ENCODE measurements around the gene LRRC8D.
A peak's percentile ranks its signal among the peaks of the same experiment; 100 is the strongest.

The LRRC8D gene

DNA sequence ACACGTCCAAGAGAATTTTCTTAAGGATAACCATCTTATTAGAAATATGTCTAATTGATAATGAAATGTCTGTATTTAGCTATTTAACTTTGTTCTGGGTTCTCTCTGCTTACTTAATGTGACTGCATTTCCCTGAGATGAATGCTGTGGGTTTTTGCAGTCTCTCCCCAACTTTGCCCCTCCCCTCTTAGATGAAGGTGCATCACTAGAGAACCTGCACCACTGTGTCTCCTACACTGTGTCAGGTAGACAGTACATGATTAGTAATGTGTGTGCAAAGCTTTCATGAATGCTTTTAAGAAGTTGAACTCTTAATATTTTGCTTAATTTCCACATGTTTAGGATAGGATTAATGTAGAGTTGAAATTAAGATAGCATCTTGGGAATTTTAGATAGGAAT lies 51.7 kb downstream of the LRRC8D start:
- DNase-seq: peak; percentile 13

DNA sequence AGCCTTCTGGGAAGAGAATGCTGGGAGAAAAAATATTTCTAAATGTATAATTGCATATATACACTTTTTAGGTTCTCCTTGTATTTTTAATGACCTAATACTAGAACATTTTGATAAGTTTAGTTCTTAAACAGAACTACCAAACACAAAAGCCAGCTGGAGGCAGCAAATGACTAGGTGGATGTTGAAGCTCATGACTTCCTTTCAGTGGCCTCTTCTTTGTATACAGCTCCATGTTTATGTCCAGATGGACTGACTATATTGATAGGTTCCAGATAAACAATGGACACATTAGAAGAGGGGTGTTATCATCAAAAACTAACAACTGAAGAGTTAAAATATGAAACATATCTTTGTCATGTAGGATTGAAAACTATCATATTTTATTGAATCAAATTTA lies 52.5 kb downstream of the LRRC8D start:
- DNase-seq: no peak

DNA sequence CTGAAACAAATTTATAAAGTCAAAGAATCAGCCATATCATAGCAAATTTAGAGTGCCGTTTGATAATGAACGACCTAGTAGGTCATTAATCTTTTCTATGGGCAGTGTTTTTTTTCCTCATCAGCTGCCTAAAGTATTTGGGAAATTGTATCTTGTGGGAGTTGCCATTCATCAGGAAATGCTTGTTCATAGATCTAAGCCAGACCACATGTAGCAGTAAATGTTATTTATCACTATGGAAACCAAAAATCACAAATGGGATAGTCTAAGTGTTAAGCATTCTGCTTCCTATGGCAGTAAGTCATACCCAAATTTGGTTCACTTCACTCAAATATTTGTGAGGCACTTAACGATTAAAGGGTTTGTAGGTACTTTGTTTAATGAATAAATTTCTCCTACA lies 52.9 kb downstream of the LRRC8D start:
- DNase-seq: no peak

DNA sequence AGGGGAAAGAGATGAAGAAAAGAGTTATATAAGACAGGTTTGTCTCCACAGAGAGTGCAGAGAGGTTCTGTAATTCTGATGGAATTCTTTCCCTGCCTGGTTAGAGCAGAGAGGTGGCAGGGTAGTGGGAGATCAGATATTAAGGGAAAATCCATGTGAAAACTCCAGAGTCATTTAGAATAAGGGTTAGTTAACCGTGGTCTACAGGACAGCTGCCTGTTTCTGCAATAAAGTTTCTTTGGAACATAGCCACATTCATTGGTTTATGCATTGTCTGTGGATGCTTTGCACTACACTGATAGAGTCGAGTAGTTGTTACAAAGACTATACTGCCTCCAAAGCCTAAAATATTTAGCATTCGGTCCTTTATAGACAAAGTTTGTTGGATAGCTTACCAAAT lies 55.6 kb downstream of the LRRC8D start:
- DNase-seq: no peak

DNA sequence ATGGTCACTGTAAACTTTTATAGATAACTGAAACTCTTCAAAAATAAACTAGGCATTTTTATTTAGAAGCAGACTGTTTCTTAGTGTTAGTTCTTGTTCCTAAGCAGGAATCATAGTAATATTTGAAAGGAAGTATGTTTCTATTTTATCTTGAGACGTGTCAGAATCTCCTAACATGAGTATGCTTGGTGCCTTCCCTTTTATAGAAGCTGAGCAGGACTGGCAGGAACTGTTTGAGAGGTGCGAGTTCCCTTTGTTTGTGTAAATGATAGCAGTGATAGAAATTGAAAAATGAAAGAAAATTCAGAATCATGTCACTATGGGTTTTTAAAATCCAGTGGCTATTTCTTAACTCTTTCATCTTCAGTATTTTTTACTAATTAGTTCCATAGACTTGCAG lies 56.9 kb downstream of the LRRC8D start:
- DNase-seq: no peak

DNA sequence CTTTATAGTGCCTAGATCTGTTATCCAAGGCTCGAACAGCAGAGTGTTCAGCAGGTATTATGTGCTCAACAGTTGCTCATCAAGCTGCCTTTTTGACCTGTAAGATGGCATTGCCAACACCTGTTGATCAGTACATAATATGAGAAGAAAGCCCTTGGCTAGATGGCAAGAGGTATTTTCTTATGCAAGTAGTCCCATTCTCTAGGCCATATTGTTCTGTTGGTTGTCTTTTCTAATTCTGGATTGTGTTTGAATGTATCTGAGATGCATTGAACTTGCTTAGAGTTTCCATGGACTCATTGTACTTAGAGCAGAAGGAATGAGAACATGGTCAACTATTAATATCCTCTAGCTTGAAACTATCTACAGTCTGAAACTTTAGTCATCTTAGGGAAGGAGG lies 57.4 kb downstream of the LRRC8D start:
- DNase-seq: no peak

DNA sequence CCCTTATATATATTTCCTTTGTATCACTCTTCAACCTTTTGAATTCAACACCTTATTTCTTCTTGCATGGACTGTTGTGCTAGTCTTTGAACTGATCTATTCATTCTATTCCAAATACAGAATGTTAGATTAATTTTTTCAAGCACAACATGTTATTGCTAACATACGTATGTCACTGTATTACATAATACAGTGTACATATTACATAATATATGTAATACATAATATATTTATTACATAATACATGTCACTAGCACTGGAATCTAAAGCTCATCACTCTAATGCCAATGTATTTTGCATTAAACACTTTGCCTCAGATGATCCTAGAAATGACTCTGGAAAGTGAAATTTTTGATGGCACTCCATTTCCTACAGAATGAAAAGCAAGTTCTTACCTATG lies 59.8 kb downstream of the LRRC8D start:
- no peak for DNase-seq

DNA sequence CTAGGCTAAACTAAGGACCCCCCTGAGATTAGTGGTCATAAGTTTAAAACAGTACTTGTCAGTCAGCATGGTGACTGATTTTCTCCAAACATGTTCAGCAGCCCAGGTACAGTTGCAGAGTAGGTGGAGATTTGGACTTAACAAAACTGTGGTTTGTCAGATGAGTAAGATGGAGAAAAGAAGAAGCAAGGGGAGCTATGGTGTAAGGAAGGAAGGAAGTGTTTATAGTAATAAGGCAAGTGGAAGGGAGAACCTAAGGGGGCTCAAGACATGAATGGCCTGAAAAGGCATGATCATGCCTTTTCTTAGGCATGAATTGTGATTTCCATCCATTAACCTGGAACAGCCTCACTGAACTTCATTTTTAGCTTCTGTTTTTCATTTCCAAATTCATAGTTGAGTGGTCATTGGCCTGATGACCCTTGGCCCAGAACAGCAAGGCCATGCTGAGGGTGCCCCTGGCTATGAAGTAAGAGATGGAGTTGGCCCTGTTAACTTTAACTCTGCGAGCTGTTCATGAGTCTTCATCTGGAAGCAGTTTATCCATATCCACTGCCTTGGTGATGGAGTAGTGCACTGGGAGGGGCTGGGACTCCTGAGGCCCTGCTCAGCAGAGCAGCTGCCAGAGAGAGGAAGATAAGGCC lies 60.7 kb downstream of the LRRC8D start:
- DNase-seq: no peak

DNA sequence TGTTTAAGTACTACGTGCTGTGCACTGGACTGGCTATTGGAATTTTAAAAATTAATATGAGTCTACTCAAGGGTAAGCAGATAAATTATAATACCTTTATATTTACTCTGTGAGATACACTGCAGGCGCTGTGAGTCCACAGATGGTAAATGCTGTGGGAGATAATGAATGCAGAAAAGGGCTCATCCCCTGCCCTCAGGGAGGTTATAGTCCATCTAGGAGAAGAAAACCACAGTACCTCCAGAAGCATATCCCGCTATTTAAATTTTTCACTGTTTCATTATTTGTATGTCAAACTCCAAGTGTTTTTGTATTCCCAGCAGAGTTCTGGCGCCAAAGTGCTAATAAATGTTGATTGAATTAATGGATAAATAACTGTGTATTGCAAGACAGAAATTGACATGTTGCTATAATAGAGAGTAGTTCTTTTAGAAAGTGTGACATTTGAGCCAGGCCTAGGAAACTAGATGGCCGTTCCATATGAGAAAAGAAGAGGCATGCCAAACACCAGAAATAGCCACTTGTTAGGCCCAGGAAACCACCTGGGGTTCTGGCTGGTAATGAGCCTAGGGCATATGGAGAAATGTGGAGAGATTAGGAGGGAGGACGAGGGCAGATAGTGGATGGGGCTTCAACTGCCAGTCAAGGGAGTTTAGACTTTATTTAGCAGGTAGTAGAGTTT lies 61.7 kb downstream of the LRRC8D start:
- no peak for DNase-seq

DNA sequence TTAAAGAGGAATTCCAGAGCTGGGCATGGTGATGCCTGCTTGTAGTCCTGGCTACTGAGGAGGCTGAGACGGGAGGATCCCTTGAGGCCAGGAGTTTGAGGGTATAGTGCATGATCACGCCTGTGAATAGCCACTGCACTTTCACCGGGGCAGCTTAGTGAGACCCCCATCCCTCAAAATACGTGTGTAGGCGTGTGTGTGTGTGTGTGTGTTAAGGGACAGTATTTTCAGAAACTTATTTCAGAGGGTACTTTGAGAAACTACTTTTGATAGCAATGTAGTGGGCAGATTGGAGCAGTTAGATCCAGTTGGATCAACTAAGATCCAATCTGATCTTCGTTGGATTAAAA lies 62.2 kb downstream of the LRRC8D start:
- DNase-seq: no peak

DNA sequence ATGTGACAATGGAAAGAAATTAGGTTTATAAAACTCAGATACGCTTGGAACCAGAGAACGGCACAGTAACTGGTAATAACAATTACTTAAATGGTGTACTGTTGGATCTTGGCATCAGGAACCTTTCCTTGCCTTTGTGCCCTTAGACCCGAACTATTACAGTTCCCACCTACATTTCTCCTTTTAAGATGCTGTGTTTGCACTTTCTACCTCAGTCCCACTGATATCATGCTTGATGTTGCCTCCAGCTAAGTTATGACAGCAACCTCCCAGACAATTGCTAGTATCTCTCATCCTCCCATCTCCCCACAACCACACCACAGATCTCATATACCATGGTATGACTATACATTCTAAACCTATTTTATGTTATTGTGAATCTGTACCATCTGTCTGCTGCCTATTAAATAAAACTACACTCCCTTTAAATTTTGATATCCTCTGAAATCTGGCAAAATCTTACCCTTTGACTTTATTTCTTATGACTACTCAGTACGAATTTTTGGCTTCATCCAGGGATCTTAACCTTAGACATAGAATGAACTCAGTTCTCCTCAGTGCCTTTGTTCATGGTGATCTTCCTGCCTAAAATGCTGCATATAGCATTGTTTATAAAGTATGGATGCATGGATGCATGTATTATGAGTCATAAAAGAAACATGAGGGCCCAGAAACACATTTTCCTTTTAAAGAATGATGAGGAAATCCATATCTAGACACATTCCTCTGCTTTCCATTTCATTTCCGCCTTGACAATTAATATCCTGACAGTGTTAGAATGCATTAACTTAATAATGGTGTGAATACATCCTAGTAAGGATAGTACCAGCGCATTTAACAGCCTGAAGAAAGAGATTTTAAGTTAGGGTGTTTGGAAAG lies 64.1 kb downstream of the LRRC8D start:
- DNase-seq: no peak

DNA sequence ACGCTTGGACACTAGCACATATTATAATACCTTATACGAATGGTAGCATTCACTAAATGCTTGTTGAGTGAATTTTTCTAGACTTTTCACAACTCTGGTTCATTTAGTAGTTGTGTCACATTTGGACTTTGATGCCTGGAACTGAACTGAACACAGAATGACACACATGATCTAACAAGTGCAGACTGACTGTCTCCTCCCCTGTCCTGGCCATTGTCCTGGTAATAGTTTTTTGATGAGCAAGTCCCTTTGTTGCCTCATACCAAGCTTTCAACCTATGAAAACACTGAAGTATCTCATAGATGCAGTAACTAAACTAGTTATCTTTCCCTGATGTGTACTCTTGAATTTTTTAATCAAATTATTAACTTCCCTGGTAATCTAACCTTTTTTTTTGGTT lies 66.4 kb downstream of the LRRC8D start:
- DNase-seq: no peak

DNA sequence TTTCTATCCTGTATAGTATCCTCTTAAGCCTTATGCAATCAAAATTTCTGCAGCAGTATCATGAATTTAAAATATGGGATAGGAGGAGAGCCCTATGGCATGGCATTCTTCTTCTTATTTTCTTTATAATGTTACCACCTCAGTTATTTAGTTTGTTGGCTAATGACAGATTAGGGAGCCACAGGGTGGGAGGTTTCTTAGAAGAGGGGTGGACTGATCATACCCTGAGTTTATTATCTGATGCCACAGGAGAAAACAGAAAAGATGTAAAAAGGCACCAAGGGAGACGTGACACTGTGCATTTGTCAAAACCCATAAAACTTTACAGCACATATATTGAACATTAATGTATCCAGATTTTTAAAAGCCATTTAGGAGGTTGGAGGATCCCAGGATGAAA lies 66.9 kb downstream of the LRRC8D start:
- no peak for DNase-seq

DNA sequence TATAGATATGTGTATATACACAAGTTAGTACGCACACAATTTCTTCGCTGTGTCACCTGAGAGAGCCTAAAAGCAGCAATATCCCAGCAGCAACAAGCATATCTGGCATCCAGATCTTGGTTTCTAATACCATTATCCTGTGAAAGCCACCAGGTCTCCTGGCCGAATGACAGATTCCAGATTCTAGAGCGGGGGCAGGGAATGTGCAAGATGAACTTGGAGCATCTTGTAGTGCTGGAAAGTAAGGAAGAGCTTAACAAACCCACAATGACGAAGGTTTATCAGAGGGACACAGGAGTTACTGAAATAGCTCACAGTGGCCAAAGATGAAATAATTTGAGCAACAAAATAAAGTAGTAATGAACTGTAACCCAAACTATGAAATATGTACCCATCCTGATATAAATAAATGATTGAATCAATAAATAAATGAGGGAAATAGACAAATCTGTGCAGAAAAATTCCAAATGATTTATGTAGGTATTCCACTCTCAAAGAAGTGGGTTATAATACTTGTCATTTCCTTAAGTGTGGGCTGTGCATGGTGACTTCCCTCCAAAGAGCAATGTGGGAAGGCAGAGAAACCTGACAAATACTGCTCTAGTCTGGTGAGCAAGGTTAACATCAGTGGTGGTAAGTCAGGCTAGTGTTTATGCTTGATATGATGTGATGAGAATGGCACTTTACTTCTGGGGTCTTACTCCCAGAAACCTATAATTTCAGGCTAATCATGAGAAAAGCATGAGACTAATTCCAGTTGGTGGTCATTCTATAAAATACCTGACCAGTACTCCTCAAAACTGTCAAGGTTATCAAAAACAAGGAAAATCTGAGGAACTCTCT lies 67.9 kb downstream of the LRRC8D start:
- DNase-seq: no peak

DNA sequence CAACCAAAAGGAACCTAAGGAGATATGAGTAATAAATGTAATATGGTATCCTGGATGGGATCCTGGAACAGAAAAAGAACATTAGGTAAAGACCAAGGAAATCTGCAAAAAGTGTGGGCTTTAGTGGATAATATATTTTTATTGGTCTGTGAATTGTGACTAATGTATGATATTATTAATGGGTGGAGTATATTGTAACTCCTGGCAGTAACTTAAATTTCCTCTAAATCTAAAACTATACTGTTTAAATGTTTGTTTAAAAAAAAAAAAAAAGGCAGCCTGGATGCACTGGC lies 68.4 kb downstream of the LRRC8D start:
- DNase-seq: no peak

DNA sequence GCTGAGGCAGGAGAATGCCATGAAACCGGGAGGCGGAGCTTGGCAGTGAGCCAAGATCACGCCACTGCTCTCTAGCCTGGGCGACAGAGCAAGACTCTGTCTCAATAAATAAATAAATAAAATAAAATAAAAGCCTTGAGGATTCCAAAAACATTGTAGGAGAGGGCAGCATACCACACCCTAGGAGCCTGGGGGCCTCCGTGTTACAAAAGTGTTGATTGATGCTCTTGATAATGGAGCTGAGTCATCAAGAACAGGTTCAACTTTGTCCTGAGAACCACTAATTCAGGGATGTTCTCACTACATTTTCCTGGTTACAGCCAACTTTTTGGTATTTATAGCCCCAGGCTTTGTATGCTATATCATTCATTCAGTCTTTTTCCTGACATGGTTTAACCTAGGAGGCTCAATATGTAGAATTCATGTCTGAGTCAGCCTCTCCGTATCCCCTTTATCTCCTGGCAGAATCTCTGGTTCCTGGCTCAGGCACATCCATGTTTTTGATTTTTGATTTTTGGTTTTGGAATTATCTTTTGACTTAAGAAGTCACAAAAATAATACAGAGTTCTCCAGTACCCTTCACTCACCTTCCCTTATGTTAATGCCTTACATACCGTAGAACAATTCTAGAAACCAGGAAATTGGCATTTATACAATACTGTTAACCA lies 69.4 kb downstream of the LRRC8D start:
- DNase-seq: no peak

DNA sequence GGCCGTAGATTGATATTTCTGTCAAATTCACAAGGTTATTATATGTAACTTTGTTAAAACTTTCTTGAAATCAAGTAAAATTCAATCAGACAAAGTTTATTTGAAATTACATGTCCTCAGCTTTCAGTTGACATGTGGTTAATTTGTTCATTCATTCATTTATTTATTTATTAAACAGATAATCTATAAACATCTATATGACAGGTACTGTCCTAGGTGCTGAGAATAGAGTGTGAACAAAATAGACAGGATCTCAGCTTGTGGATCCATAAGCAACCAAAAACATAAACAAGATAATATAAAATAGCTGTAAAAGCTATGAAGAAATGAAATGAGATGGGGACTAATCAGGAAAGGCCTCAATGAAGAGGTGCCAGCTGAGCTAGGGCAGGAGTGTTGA lies 72.0 kb downstream of the LRRC8D start:
- no peak for DNase-seq

DNA sequence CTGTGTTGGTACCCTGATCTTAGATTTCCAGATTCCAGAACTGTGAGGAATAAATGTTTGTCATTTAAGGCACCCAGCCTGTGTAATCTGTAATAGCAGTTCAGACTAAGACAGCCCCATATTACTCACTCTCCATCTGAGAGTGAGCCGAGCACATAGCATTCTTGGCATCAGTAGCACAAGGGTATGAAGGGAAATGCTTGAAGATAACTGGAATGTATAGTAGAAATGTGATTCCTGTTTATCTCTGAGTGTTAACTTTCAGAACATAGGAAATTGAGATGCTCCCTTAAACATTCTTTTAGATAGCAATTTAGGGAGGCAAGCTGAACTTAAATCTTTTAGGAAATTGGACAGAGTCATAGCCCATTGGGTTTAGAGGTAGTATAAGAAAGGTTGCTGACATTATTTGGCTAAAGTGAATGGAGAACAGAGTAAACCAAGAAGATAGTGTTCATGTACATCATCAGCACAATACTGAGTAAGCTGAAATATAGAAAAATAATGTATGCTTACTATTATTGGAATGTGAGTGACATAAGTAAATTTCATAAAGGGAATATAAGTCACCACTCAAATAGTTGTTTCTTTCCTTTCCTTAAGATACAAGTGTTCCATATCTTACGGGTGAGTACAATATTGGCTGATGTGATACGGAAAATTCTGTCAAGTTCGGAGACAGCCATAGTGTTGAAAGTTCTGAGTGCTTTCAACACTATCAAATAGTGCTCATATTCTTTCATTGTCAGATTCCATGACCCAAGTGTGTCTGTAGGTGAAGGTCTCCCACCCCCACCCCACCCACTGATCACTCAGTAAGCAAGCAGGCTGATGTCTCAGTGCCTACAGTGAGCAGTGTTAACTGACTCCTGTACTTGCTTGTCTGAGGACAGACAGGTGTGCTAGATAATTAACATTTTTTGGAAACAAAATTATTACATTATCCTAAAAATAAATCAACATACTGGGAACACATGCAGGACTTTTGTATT lies 73.7 kb downstream of the LRRC8D start:
- DNase-seq: no peak

DNA sequence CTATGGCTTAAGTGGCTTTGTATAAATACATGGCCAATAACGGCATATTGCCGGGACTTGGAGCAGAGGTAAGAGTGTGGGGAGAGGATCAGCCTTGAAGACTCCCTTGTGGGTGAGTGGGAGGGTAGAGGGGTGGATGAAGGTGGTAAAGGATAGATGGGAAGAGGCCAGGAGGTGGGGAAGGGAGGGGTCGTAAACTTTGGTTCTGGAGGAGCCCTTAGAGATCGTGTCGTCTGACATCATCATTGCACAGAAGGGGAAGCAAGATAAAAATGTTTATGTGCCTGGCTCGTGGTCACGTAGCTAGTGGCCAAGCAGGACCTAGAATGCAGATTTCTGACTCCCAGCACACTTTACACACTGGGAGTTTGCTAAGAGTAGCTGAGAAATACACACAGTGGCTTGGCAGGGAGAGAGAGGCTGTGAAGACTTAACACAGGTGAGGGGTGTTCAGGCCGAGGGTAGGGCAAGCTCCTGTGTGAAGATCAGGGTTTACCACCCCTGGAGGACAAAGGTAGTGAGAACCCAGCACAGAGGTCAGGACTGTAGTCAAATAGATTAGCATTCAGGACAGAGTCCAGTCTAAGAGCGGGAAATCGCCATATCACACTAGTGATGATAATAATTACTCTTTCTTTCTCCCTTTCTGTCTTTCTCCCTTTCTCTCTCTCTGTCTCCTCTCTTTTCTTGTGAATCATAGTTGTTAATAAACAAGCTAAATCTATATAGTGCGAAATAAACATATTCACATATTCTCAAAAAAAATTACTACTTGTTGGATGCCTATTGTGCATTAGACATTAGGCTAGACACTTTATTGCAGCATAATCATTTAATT lies 75.5 kb downstream of the LRRC8D start:
- no peak for DNase-seq

DNA sequence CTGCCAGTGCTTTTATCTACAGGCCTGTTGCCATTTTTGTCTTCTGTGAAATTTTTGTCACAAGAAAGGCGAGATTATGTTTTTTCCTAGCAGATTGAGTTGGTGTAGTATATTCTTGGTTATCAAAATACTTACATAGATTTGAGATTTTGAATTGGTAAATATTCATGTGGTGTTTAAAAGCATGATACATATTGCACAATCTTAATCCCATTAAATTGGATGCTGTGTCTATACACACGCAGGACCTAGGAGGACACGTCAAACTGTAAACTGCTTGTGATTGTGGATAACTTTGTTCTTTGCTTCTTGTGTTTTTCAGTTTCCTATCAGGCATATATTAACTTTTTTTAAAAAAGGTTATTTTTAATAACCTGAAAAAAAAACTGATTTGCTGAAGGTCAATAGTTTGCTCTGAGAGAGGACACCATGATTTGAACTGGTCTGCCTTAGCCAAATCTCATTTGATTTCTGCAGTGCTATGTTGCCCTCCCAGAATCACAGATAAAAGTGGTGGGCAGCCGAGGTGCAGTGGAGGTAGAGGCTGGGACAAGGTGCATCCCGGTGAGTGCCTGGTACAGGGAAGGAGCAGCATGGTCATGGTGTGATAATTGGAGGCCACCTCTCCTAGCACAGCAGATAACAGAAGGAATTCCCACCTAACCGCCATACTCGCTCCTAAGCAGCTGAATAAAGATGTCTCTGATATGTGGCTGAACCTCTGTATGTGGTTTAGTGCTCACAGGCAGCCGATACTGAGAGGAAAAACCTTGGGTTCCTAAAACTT lies 76.7 kb downstream of the LRRC8D start:
- DNase-seq: no peak

All from CD4-positive, alpha-beta T cell treated with Interleukin-6 for 4 hours (primary cell).